B cell (primary cell): Measurements from ENCODE around the gene NDUFA1. TPM values are rescaled to one million over a fixed set of nuclear protein-coding genes. Genes with fewer than 3 reads are reported as not detected.

ENCODE experiments used
- ATAC-seq: fragments of 200-7000 bp; cut with Tn5 transposase; one replicate; pipeline ENCODE4 v1.10.0; 2021; ENCODE audit warnings: low read depth, mild to moderate bottlenecking, moderate number of reproducible peaks, moderate library complexity
- CTCF ChIA-PET: fragments of 350-600 bp; sonication (Branson Sonifier 250); formaldehyde crosslinking; loops from one replicate; lab custom pipeline; 2021; ENCODE audit warnings: antibody characterized with exemption, inconsistent platforms; lab: Charles Lee
- POLR2A ChIA-PET: fragments of 350-600 bp; sonication (Branson Sonifier 250); formaldehyde crosslinking; loops from one replicate; lab custom pipeline; 2021; ENCODE audit warnings: antibody characterized with exemption; lab: Charles Lee
- DNase-seq: peaks from one replicate; pipeline ENCODE4 v3.0.0; 2013
- H2AFZ ChIP-seq: 2 replicates; pipeline ENCODE4 v1.6.1; 2012; ENCODE audit warnings: mild to moderate bottlenecking, low read depth, low read length; ENCODE audit not compliant: insufficient read depth, poor library complexity, severe bottlenecking
- H3K27ac ChIP-seq, 2 donors: 1 replicate in 1 of 2; 2 replicates in 1 of 2; pipeline ENCODE4 v1.5.1; 2012 to 2013; ENCODE audit warnings: low read length in 2 of 2, mild to moderate bottlenecking in 2 of 2, moderate library complexity in 1 of 2
- H3K27me3 ChIP-seq, 4 experiments: fragments of 200-600 bp in 1 of 4; sonication (generic) in 1 of 4; replicated peaks in 1 of 4; 1 replicate in 2 of 4; 2 replicates in 2 of 4; pipeline versions ENCODE4 v1.6.1 to v1.7.0; 2013 to 2016; ENCODE audit warnings: low read length in 3 of 4, mild to moderate bottlenecking in 2 of 4, mixed read lengths in 1 of 4, moderate library complexity in 1 of 4; ENCODE audit not compliant: insufficient read depth in 4 of 4, control insufficient read depth in 3 of 4; ENCODE audit errors: control extremely low read depth in 1 of 4
- H3K36me3 ChIP-seq, 2 experiments: replicated peaks in 1 of 2; 1 replicate in 1 of 2; 2 replicates in 1 of 2; pipeline versions ENCODE4 v1.6.1 to v1.7.1; 2013; ENCODE audit warnings: low read length in 1 of 2; ENCODE audit not compliant: insufficient read depth in 2 of 2, control insufficient read depth in 1 of 2; ENCODE audit errors: control extremely low read depth in 1 of 2, extremely low read depth in 1 of 2
- H3K4me1 ChIP-seq, 2 donors: fragments of 200-600 bp in 1 of 2; sonication (generic) in 1 of 2; 1 replicate in 1 of 2; 2 replicates in 1 of 2; pipeline versions ENCODE4 v1.5.1 to v1.6.1; 2013 to 2017; ENCODE audit warnings: low read length in 2 of 2; ENCODE audit not compliant: control insufficient read depth in 2 of 2, insufficient read depth in 2 of 2
- H3K4me2 ChIP-seq: replicated peaks from 2 replicates; pipeline ENCODE3; 2012; ENCODE audit warnings: mild to moderate bottlenecking, low read depth, low read length; ENCODE audit not compliant: poor library complexity, severe bottlenecking
- H3K4me3 ChIP-seq, 5 experiments: fragments of 200-600 bp in 1 of 5; sonication (generic) in 1 of 5; 1 replicate in 3 of 5; 2 replicates in 2 of 5; pipeline versions ENCODE4 v1.5.1 to v1.7.0; 2011 to 2016; ENCODE audit warnings: low read length in 4 of 5, mild to moderate bottlenecking in 4 of 5, low read depth in 2 of 5, control low read depth in 1 of 5, moderate library complexity in 1 of 5; ENCODE audit not compliant: insufficient read depth in 1 of 5; ENCODE audit errors: control extremely low read depth in 1 of 5, extremely low read depth in 1 of 5
- H3K79me2 ChIP-seq: fragments of 200-600 bp; sonication (generic); one replicate; pipeline ENCODE4 v1.6.0; 2016; ENCODE audit warnings: low read length; ENCODE audit not compliant: control insufficient read depth, insufficient read depth
- H3K9ac ChIP-seq: fragments of 200-600 bp; sonication (generic); 2 replicates; pipeline ENCODE4 v1.6.1; 2017; ENCODE audit warnings: mild to moderate bottlenecking, low read length, moderate library complexity
- H3K9me3 ChIP-seq, 3 donors: one replicate each; pipeline versions ENCODE4 v1.6.1 to v1.7.1; 2013; ENCODE audit warnings: low read length in 2 of 3; ENCODE audit not compliant: control insufficient read depth in 2 of 3, insufficient read depth in 1 of 3; ENCODE audit errors: control extremely low read depth in 1 of 3
- H4K20me1 ChIP-seq: 2 replicates; pipeline ENCODE4 v1.6.0; 2012; ENCODE audit warnings: mild to moderate bottlenecking, low read length; ENCODE audit not compliant: insufficient read depth, control insufficient read depth, poor library complexity, severe bottlenecking
- H3K27ac Mint-ChIP-seq: one replicate; pipeline ENCODE4 v1.8.0; 2021; ENCODE audit warnings: mixed read lengths
- H3K27me3 Mint-ChIP-seq: one replicate; pipeline ENCODE4 v1.8.0; 2021; ENCODE audit warnings: mixed read lengths
- H3K4me1 Mint-ChIP-seq: one replicate; pipeline ENCODE4 v1.8.0; 2021; ENCODE audit warnings: mixed read lengths
- H3K4me3 Mint-ChIP-seq: one replicate; pipeline ENCODE4 v1.8.0; 2021; ENCODE audit warnings: mixed read lengths
- H3K9me3 Mint-ChIP-seq: one replicate; pipeline ENCODE4 v1.8.0; 2022; ENCODE audit warnings: mixed read lengths; ENCODE audit not compliant: insufficient read depth
- EZH2 ChIP-seq: IDR thresholded peaks from 2 replicates; pipeline ENCODE4 v1.6.1; 2012; ENCODE audit warnings: borderline replicate concordance, low read depth, mild to moderate bottlenecking, moderate library complexity, low read length; ENCODE audit not compliant: insufficient read depth, poor library complexity, severe bottlenecking
- WGBS: methylation state at CpG from one replicate; pipeline ENCODE4 v1.1.5; 2013; ENCODE audit warnings: missing lambda C conversion rate; ENCODE audit not compliant: insufficient coverage; 5-methylcytosine and 5-hydroxymethylcytosine counted together
- intact Hi-C: fragments of 100-400 bp; cut with micrococcal nuclease; formaldehyde crosslinking; loops from one replicate; pipeline ENCODE4 v1.10.0; 2022
- polyA plus RNA-seq: library from polyadenylated mRNA; depleted of rRNA; stranded (reverse); fragments of >200 nt; gene quantifications from 2 replicates; pipeline ENCODE4 v1.2.3, GENCODE V29; 2012
- total RNA-seq, 2 donors: library from RNA; stranded (reverse); fragments of 120-200 nt in 1 of 2; gene quantifications; 1 replicate in 1 of 2; 2 replicates in 1 of 2; pipeline versions ENCODE4 v1.2.3 to v1.2.4, GENCODE V29; 2013 to 2022
- TF ChIP-seq, protein P1 (sequence below): fragments of 200-600 bp; IDR thresholded peaks from one replicate; pipeline ENCODE4 v1.8.0; 2022; ENCODE audit warnings: antibody characterized with exemption, mild to moderate bottlenecking

The NDUFA1 gene
- total and polyA plus RNA-seq, 2 donors (not counting 1 experiment from before 2014, with no cell fraction given) = 29.0 to 39.5 TPM

GRCh38 chrX:119880076-119880475 is 8.4 kb downstream of the NDUFA1 start:
- TF ChIP-seq EZH2 = no peak
- TF ChIP-seq, protein P1, sequence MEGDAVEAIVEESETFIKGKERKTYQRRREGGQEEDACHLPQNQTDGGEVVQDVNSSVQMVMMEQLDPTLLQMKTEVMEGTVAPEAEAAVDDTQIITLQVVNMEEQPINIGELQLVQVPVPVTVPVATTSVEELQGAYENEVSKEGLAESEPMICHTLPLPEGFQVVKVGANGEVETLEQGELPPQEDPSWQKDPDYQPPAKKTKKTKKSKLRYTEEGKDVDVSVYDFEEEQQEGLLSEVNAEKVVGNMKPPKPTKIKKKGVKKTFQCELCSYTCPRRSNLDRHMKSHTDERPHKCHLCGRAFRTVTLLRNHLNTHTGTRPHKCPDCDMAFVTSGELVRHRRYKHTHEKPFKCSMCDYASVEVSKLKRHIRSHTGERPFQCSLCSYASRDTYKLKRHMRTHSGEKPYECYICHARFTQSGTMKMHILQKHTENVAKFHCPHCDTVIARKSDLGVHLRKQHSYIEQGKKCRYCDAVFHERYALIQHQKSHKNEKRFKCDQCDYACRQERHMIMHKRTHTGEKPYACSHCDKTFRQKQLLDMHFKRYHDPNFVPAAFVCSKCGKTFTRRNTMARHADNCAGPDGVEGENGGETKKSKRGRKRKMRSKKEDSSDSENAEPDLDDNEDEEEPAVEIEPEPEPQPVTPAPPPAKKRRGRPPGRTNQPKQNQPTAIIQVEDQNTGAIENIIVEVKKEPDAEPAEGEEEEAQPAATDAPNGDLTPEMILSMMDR = no peak
- H3K27ac Mint-ChIP-seq = peak overlapping the region; percentile 20
- H3K79me2 ChIP-seq = no peaks in the 10 kb centered on the region
- POLR2A ChIA-PET = no interaction called here
- intact Hi-C loops = loop anchor here (2.0 kb wide), 1 partner anchor 391 kb away; no protein-coding TSS in a partner anchor
- peaks cover 12% of the 10 kb centered on the region for H3K4me1 Mint-ChIP-seq
- ATAC-seq (no peak), DNase-seq (peak; percentile 42)
- no peak overlapping the region for H3K4me2 ChIP-seq
- H3K9ac ChIP-seq = no peak overlapping the region
- no peaks in the 10 kb centered on the region for H4K20me1 ChIP-seq
- CTCF ChIA-PET = interaction anchor here (0.7 to 0.9 kb wide), 2 partner anchors 89 to 102 kb away, joined by 3 to 4 read pairs; partner anchors contain the start of gene RPL39
- H3K36me3 ChIP-seq = peaks cover 0 to 8% of the 10 kb centered on the region in 2 experiments
- WGBS = 60% methylated on average over 1 of the region's 5 CpGs
- no peaks in the 10 kb centered on the region for H3K27me3 Mint-ChIP-seq
- no peak overlapping the region for H2AFZ ChIP-seq
- H3K27ac ChIP-seq = no peak overlapping the region
- H3K9me3 Mint-ChIP-seq = no peaks in the 10 kb centered on the region
- no peak overlapping the region for H3K4me3 ChIP-seq
- no peaks in the 10 kb centered on the region for H3K27me3 ChIP-seq
- H3K9me3 ChIP-seq = no peaks in the 10 kb centered on the region
- no peak overlapping the region for H3K4me3 Mint-ChIP-seq
- H3K4me1 ChIP-seq = peaks cover 0 to 5% of the 10 kb centered on the region in 2 donors

DNA sequence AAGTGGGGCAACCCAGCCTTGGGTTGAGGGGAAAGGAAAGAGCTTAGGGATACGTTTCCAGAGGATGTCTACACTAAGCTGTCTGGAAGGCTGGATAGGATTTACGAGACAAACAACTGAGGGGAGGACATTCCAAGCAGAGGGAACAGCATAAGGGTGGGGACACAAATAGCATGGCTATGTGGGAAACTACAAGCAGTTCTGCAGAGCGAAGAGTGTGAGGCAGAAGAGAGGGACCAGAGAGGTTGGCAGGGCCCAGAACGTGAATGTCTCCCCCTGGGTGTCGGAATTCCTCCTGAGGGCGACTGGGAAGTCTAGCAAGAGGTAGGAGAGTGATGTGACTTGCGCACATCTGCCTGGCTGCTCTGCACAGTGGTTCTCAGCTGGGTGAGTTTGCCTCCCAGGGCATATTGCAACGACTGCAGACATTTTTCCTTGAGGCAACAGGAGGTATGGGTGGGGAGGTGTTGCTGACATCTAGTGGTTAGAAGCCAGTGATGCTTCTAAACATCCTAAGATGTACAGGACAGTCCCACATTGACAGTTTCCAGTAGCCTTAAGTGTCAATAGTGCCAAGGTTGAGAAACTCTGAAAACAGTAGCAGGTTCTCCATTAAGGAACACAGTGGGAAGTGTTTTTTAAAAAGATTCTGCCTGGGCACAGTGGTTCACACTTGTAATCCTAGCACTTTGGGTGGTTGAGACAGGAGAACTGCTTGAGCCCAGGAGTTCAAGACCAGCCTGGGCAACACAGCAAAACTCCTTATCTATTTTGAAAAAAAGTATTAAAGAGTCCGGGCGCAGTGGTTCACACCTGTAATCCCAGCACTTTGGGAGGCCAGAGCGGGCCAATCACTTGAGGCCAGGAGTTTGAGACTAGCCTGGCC is 9.2 kb downstream of the NDUFA1 start:
- no peak overlapping the region for H3K27ac Mint-ChIP-seq
- Histone ChIP-seq H3K9ac (no peak overlapping the region), H3K4me2 (no peak overlapping the region), H4K20me1 (no peaks in the 10 kb centered on the region), H3K36me3 (peaks cover 0 to 8% of the 10 kb centered on the region in 2 experiments), H3K79me2 (no peaks in the 10 kb centered on the region), H2AFZ (no peak overlapping the region), H3K9me3 (no peaks in the 10 kb centered on the region), H3K27ac (no peak overlapping the region), H3K4me3 (no peak overlapping the region), H3K4me1 (peaks cover 0 to 5% of the 10 kb centered on the region in 2 donors), H3K27me3 (no peaks in the 10 kb centered on the region)
- peaks cover 12% of the 10 kb centered on the region for H3K4me1 Mint-ChIP-seq
- WGBS = 94% methylated on average over 7 of the region's 11 CpGs
- TF ChIP-seq EZH2 = no peak
- TF ChIP-seq, protein P1 = peak; percentile 54
- POLR2A ChIA-PET = no interaction called here
- ATAC-seq = peak; percentile 63
- DNase-seq = peak; percentile 58
- H3K9me3 Mint-ChIP-seq = no peaks in the 10 kb centered on the region
- CTCF ChIA-PET = interaction anchor here (0.5 to 0.9 kb wide), 3 partner anchors 46 to 103 kb away, joined by 3 to 4 read pairs (median 3); partner anchors contain the start of gene RPL39
- H3K4me3 Mint-ChIP-seq = no peak overlapping the region
- intact Hi-C loops = loop anchor here (1.0 to 2.0 kb wide), 2 partner anchors 364 to 392 kb away; no protein-coding TSS in a partner anchor
- no peaks in the 10 kb centered on the region for H3K27me3 Mint-ChIP-seq
